Fibroblast of skin of left biceps (primary cell): Measurements from ENCODE around the gene STARD3.

Source experiments
- DNase-seq, 2 experiments: peaks; one replicate each; pipeline ENCODE4 v3.0.0-alpha.2; 2013; ENCODE audit warnings: low read depth in 2 of 2

The STARD3 gene

DNA sequence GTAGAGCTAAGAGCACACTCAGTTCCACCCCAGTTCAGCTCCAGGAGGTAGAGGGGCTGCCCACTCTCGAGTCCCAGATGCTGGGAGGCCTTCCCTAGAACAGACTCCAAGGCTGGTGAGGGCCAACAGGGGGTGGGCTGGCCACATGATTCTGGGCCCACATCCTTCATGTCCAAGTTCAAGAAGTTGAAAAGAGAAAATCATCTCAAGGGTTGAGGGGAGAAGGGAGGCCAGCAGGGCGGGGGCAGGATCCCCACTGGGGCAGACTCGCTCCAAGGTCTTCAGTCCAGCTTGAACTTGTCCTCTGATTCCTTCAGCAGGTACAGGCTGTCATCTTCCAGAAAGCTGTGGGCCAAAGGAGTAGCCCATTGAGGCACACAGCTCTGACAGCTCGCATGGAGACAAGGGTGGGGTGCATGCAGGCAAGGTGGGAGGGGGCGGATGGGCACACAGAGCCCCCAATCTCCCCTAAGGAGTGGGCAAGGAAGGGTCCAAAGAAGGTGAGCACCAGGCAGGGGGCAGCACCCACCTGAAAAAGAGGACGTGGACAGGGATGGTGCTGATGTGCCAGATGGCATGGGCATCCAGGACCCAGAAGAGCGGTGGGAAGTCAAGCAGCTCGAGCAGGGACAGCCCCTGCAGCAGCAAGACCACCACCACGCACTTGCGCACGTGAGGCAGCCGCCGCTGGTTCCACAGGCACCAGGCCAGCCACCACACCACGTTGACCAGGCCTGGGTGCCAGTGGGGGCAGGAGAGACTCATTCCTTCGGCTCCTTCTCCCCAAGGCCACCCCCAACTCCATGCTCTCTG, 35.8 kb downstream of the STARD3 start:
- no peak for DNase-seq

DNA sequence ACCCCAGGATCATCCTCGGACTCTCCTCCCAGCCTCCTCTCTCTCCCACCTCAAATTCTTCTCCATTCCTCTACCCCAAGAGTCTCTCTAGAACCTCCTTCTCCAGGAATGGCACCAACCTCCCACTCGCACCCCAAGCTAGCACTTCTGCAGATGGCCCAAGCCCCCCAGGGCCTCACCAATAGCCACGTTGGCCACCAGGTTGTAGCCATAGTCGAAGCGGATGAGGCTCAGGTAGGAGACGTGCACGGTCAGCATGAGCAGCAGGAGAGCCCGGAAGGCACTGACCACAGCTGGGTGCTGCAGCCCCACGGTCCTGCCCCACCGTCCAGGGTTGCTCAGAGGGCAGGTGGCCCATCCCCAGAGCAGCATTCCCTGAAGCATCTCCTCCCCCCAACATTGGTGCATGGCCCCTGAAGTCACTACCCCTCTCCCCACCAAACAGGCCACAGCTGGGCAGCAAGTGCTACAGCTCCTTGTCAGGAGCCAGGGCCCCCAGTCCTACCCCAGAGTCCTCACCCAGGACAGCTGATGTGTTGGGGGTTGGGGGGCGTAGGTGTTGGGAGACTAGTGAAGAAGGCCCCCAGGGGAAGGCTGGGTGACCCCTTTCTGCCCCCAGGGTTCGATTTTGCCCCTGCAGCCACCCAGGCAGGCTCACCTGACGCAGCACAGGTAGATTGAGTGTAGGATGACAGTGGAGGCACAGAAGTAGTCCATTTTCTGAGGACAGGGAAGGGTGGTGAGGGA, 36.6 kb downstream of the STARD3 start:
- DNase-seq = no peak

DNA sequence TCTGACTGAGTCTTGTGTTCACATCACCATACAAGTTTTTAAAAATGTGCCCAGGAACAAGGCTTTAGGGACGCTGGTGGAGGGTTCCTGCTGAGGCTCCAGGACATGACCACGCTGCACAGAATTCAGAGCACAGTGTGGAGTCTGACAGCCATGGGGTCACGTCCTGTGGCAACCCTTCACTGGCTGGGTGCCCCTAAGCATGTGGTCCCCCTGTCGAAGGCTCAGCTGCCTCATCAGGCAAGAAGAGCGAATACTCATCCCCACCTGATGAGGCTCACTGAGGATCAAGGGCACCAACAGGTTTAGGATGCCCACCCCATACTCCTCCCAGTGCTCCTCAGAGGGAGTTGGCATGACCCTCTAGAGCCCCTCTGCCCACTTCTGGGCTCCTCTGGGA, 37.2 kb downstream of the STARD3 start:
- no peak for DNase-seq

DNA sequence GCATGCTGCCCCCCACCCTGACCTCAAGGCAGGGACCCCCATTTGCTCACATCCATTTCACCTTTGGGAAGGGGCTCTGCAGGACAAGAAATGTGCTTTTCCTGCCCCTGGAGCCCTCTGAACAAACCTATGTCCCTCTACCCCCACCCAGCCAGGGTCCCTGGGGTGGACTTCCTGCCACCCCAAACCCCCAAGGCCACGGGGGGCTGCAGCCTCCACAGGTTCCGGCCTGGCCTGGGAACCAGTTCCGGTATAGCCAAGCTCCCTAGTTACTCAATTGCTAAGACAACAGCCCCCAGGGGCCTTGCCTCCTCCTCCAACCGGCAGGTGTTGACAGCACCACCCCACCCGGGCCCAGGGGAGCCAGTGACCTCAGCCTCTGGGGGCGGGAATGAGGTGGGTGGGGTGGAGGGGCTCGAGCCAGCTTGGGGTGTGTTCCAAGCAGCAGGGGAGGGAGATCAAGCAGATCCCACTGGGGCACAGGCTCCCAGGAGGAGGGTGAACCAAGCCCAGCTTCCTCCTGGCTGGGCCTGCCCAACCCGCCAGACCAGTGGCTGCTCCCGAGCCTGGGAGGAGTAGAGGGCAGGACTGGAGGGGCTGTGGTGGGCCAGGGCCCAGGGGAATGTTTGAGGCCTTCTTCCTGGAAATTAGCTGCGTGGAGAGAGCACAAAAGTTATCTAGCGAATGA, 37.9 kb downstream of the STARD3 start:
- DNase-seq = no peak

DNA sequence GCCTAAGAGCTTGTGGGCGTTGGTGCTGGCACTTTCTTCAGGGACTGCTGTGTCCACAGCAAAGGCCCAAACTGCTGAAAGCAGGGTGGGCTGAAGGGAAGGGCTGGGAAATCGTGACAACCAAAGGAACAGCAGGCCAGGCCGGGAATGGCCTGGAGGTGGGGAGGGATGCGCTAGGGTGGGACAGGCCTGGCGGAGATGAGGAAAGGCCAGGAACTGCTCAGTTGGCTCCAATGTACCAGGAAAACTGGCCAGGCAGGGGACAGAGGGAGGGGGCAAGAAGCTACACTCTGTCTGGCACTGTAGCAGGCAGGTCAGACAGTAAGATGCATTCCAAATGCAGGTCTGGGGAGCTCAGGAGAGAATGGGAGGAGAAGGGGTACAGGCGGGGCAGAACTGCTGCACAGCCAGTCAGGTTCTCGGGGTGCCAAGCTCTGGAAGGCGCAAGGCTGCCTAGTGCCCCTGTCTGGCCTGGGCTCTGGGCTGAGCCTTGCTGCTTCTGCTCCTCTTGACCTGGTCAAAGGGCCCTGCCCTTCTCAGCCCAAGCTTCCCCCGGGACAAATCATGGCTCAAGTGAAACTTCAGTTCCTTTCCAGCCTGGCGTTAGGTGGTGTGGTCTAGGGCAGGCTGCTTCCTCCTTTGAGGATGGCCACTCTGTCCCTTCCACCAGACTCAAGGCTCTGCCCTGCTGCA, 38.6 kb downstream of the STARD3 start:
- no peak for DNase-seq

DNA sequence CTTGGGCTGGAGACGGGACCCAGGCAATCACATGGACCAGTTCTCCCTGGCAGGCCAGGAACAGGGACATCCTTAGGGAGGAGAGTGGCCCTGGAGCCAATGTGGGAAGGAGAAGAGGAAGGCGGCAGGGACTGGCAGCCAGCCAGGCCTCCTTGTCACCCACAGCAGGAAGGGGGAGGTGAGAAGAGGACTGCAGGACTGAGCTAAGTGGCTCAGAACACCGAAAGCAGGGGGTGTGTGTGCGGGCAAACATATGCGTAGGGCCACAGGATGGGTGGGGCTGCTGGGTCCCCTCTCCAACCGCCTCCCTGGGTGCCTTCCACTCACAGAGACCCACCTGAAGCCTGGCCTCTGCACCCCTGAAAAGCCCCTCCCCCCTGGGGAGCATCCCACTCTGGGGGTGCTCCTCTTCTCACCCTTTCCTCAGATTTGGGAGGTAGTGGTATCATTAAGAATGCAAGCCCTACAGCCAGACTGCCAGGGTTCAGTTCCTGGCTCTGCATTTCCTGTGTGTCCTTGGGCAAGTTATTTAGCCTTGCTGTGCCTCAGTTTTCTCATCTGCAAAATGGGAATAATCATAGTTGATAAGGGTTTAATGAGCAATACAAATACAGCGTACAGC, 39.4 kb downstream of the STARD3 start:
- DNase-seq = no peak

DNA sequence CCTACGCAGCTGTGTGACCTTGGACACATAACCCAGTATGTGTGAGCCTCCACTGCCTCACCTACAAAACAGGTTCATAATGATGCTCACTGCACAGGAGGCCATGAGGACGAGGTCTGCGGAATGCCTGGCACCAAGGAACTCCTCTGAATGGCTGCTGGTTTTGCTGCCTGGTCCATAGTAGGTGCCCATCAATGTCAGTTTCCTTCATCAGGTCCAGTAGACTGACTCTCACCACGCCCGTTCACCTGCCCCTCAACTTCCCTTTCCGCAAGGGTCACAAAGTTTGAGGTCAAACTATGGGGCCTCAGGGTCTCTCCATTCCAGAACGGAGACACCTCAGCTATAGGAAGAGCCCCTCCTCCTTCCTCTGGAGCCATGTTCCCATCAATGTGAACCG, 40.1 kb downstream of the STARD3 start:
- no peak for DNase-seq

DNA sequence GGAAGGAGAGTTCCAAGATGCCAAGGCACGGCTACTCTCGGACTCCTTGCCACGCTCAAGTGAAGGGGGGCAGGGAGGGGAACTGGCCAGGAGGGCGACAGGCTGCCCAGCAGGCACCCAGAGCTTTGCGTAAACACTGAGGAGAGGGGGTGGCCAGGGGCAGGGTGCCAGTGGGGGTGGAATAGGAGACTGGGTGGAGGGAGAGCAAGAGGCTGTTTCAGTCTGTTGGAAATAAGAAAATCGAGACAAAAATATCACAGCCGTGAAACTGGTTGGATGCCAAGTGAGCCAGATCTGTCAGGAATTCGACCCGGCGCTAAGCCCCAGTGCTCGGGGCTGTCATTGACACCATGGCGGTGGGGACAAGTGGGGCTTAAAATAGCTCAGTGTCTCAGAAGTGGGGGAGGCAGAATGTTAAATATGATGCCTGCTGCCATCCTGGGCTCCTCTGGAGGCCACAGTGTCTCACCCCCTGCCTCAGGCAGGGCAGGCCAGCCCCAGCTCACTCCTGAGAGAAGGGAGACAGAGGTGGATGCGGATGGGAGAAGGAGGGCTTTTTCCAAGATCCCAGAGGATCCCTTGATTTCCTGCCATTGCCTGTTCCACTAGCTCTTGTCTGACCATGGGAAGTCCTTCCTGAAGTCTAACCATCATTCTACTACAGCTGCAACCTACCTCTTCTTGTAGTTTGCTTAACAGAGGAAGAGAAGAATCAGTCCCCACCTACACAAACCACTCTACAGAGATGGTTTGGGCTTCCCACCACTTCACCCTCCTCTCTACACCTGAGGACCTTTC, 40.8 kb downstream of the STARD3 start:
- no peak for DNase-seq

DNA sequence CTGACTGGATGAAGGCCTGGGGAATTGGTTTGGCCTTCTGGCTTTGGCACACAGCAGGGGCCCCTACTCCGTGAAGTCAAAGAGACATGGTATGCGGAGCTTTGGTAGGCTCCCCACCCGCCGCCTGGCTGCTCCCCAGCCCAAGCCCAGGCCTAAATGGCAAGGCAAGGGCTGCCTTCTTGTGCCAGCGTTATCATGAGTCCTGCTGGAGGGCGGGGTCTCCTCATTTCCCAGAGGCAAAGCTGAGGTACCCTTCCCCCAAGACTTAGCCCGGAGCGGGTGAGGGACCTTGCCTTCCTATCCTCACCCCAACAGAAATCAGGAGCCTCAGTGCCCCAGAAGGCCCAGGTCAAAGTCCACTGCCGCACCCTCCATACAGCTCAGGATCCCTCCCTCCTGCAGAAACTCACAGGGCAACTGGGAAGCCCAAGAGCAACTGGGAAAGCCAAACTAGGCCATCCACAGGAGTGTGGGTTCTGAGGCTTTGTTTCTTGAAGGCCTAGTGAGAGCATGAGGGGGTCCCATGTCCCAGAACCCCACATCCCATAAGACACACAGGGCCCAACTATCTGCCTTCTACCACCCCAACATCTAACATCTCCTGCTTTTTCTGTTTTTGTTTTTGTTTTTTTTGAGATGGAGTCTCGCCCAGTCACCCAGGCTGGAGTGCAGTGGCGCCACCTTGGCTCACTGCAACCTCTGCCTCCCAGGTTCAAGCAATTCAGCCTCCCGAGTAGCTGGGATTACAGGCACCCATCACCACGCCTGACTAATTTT, 41.6 kb downstream of the STARD3 start:
- no peak for DNase-seq

DNA sequence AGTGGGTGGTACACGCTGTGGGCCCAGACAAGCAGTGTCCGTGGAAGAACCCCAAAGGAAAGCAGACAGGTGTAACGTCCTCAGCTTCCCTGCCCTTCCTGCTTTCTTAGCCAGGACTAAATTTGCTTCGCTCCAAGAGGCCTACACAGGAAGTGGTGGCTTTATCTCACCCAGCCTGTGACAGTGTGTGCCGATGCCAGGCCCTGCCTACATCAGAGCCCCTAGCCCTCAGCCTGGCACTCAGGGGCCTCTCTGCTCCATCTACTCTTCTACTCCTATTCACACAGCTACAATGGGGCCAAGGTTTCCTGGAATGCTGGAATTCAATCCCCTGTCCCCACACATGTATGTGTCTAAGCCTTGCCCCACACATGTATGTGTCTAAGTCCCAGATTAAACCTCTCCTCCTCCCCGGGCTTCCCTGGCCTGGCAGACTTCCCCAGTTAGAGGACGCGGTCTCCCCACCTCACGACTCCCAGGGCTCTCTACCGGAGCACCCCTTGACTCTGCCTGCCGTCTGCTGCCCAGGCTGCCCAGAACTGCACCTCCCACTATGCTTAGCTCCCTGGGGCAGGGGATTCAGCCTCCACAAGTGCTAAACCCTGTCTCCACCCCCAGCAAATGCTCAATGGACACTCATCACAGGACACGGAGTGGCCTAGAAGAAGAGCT, 42.7 kb downstream of the STARD3 start:
- no peak for DNase-seq

DNA sequence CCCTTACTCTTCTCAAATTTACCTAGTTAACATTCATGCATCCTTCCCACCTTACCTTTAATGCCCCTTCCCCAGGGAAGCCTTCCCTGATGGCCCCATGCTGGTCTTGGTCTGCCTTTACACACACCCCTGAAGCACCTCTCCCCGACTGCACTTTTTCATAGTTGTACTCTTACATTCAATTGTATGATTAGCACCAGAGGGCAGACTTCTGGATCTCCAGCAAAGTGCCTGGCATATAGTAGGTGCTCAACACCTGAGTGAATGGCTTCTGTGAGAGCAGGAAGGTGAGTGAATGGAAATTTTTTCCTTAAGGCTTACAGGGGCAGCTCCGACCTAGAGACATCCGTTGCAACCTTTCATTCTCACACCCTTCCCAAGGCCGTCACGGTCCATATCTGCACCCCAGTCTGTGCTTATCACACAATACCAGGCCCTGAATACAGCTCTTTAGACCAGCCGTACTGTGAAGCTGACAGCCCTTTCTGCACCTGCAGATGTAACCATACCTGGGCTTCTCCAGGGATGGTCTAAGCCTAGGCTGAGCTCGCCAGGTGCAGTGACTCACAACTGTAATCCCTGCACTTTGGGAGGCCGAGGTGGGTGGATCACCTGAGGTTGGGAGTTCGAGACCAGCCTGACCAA, 46.5 kb downstream of the STARD3 start:
- DNase-seq = no peak

DNA sequence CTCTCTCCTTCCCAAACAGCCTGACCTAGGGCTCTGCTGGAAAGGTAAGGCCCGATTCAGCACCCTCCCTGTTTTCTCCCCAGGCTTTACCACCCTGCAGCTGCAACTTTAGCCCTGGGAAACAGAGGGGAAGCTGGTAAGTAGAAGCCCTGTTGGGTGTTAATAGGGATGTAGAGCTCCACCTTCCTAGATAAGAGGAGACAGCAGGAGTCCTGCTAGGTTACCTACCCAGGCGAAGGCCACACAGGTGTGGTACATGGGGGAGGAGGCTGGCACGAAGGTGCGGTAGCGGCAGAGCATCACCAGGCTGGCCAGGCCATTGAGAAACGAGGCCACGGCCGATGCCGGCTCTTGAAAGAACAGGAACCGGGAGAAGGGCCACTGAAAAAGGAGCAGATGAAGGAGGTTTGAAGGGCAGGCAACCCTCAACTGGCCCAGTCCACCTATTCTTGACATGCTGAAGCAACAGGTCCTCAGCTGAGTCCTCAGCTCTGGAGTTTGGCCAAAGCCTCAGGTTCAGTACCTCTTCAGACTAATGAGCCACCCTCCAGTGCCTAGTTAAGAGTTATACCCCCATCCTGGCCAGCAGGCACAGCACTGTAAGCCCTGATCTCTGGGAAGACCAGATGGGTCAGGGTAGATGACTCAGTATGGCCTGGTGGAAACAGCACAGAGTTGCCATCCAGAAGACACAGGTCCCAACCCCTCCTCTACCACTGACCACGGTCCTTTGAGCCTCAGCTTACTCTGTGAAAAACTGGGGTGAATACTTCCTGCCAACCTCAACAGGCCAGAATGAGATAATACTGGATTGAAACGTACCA, 47.6 kb downstream of the STARD3 start:
- no peak for DNase-seq

DNA sequence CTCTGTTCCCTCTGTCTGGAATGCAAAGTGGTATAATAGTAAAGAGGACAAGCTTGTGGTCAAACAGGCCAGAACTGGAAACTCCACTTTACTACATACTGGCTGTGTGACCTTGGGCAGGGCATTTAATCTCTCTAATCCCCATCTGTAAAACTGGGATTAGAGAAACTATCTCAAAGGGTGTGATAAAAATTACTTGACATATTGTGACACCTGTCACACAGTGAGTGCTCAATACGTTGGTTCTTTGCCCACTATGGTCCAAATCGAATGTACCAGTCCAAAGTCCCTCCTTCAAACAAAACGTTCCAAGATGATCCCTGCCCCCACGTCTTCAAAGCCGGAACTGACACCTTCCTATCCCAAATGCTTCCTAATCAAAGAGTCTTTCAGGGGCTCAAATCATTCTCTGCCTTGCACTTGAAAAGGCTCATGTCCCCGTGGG, 50.2 kb downstream of the STARD3 start:
- DNase-seq = no peak

DNA sequence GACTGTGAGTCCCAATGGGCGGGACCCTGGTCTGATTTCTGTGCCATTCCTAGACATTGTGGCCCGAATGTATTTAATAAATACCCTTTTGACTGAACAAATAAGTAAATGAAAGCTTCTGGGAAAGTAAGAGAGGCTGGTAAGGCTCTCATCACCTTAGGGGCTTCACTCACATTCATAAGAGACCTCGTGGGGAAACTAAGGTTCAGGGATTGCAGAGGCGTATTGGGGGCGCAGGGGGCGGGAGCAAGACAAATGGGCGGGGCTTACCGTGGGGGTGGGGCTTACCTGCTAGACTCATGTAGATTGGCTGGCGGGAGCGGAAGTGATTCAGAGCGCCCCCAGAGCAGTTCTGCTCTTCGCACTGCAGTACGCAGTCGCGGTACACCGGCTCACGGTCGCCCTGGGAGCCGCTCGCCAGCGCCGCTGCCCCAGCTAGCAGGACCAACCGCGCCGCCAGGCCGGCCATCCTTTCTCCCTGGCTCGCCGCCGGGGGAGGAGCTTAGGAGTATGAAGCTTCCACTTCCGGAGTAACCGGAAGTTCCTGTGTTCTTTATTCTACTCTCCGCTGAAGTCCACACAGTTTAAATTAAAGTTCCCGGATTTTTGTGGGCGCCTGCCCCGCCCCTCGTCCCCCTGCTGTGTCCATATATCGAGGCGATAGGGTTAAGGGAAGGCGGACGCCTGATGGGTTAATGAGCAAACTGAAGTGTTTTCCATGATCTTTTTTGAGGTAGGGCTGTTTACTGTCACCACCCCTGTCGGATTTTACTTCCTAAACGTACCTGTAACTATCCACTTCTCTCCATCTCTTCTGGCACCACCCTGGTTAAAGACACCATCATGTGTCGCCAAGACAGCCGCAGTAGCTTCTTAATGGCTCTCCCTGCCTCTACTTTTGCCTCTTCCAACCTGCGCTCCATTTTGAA, 50.9 kb downstream of the STARD3 start, which contains the start of gene PGAP3:
PGAP3 (minus strand) TSS at position 512 of the 929 bp plus-strand sequence; CDS start at position 469, 43 bp downstream.
- DNase-seq = peak; percentile 70 to 71

DNA sequence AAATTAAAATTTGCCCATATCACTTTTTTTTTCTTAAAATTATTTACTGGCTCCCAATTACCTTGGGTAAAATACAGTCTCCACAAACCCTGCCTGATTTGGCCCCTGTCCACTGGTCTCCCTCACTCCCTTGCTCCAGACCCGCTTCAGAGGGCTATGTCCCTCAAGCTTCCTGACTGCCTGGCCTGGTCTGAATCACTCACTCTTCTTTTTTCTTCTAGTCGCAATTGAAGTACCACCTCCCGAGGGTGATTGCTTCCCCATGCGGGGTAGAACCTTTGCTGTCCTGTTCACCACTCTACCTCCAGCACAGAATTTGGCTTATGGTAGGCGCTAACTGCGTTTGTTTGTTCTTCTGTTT, 51.5 kb downstream of the STARD3 start:
- no peak for DNase-seq

DNA sequence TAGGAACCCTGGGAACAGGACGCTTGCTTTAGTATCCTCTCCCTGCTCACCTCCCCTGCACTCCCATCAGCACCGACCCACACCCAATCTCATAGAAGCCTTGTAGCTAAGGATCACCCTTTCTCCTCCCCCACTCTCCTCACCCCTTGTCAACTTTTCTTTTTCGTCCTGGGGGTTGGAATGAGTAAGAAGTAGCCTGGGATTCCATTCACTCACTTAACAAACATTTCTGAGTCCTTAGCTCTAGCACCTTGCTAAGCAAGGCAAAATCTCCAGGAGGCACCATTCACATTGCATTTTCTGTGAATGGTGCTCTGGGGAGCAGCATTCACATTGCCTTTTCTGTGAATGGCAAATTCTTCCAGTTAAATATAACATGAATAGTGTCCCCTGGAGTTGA, 52.0 kb downstream of the STARD3 start:
- no peak for DNase-seq

DNA sequence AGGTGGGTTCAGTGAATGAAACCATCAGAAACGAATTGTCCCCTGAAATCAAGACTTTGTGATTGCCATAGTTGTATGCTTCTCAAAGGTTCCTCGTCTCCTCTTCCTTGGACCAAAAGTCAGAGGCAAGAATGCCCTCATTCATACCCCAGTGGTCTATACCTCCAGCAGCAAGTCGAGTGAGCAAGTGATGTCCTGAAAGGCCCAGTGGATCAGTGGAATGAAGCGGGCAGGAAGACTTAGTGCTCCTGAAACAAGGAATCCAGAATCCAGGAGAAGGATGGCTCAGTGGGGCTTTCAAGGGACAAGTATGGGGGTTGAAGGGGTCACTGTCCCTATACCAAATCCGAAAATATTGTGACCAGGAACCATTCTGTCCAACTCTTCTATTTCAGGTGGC, 57.6 kb downstream of the STARD3 start:
- no peak for DNase-seq
